Suprapubic skin (tissue), 4 donors: ENCODE results near the gene HNMT.

ENCODE experiments used
- CTCF ChIP-seq, 2 donors: fragments of 200-600 bp in 1 of 2; fragments of 450-650 bp in 1 of 2; sonication (generic) in 1 of 2; IDR thresholded peaks; one replicate each; pipeline ENCODE4 v1.5.1; 2016 to 2019; ENCODE audit warnings: antibody characterized with exemption in 2 of 2, mild to moderate bottlenecking in 1 of 2, moderate library complexity in 1 of 2
- EP300 ChIP-seq: sonication (generic); formaldehyde crosslinking; IDR thresholded peaks from one replicate; pipeline ENCODE4 v1.6.1; 2017; ENCODE audit warnings: antibody characterized with exemption
- POLR2AphosphoS5 ChIP-seq, 3 donors: sonication (generic); formaldehyde crosslinking; IDR thresholded peaks; one replicate each; pipeline ENCODE4 v1.6.1; 2017; ENCODE audit warnings: antibody characterized with exemption in 3 of 3

DNA sequence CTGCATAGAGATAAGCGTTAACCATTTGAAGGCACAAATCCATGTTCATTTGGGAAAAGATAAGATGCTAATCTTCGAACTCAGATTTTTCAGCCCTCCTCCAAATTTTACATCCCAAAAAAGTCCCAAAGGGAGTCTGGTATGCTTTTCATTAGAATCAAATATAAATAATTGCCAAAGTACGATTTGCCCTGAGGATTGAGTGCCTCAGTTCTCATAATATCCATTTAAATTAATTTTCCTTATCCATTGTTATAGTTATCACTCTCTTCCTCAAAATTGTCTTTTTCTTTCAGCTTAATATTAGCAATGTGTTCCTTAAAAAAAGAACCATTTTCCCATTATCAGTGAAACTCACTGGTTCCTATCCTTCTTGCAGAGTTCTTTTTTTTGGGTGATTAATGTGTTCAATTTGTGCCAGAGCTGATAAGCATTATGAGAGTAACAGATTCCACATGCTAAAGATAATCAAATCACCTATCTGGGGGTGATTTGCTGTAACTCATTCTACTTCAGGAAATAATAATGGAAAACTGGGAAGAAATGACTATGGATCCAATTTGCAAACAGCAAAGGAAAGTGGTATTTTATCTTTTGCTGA, 686 bp downstream of the HNMT start:
- TF ChIP-seq CTCF (IDR thresholded peaks at IDR 0.05) (no peak), POLR2AphosphoS5 (IDR thresholded peaks at IDR 0.05) (no peak), EP300 (no peak)
